ENCODE data around the gene CLDN14.

DNA sequence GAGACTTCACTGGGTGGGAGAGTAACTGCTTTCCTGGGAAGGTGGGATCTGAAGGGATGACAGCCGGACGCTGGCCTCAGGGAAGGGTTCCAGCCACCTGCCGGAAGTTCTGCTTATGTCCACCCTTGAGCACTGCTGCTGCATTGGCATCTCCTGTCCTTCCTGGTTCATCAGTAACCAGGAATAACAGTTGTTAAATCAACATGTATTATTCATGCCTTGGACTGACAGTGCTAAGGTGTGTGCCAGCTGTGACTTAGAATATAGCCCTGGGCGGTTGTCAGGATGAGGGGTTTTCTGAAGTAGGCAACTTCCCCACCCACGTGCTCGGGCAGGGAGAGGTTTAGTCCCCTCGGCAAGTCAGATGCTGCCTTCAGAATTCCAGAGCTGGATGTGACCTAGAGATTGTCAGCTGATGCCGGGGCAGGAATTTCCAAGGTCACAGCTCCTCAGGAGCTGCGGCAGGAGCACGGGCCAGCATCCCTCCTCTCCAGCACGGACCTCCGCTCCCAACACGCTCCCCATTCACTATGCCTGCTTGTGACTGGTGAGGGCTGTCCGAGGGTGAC, 17.9 kb downstream of the CLDN14 start:
- TF ChIP-seq YY1 (IDR thresholded peaks at IDR 0.05; ENCODE audit: insufficient read depth, insufficient read length) (no peak), SUZ12 (IDR thresholded peaks at IDR 0.05; ENCODE audit: extremely low read depth, insufficient read depth, insufficient read length) (no peak), ZNF274 (IDR thresholded peaks at IDR 0.05; ENCODE audit: low read depth, low read length) (no peak)
